ENCODE measurements around the gene USP2. TPM values are rescaled to one million over a fixed set of nuclear protein-coding genes. Genes with fewer than 3 reads are reported as not detected.

USP2 gene
- total and polyA plus RNA-seq, 2 of the 4 experiments (the other 2 are of a cell fraction): 0.18 to 0.79 TPM

GRCh38 chr11:119368121-119369034, 13.1 kb downstream of the USP2 start (continued):
- no peak for TF ChIP-seq BHLHE40 (IDR thresholded peaks at IDR 0.05; ENCODE audit: low read depth, low read length)
- TF ChIP-seq SMC3 (IDR thresholded peaks at IDR 0.05; ENCODE audit: low read depth, low read length): no peak

DNA sequence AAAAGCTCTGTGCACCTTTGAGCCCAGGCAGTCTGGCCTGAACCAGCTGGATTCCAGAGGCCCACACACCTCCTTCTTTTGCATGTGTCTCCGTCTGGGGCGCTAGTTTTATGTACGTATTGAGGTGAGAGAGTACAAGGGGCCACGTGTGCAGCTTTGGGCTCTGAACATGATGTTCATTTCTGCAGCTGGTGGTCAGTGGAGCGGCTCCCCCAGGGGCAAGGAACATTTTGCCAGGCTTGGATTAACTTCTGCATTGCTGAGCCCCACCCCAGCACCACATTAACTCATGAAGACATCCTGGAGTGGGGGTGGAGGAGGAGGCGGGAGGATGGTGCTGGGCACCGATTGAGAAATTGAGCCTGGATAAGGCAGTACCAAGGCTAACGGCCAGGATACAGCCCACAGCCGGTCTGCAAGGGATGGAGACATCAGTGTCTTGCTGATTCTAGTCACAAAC, 13.8 kb downstream of the USP2 start:
- Histone ChIP-seq H3K18ac (ENCODE audit: low read depth, low read length) (no peak overlapping the region), H2AK9ac (replicated peaks; ENCODE audit: low read depth, low read length, poor library complexity) (peak overlapping the region; percentile 3), H3K9ac (ENCODE audit: low read depth, low read length) (no peak overlapping the region), H4K5ac (ENCODE audit: low read depth, low read length) (no peak overlapping the region), H2AFZ (replicated peaks; ENCODE audit: low read length, poor library complexity) (peak overlapping the region; percentile 44), H2BK5ac (ENCODE audit: low read depth, low read length, poor library complexity, severe bottlenecking) (no peak overlapping the region), H3K4me3 (ENCODE audit: insufficient read depth, low read depth, low read length) (no peak overlapping the region), H4K20me1 (ENCODE audit: insufficient read depth, low read length) (no peaks in the 10 kb centered on the region; the same call in 1 of the 2 replicates), H2BK15ac (ENCODE audit: low read depth, low read length) (no peak overlapping the region), H3K9me3 (ENCODE audit: control insufficient read depth, insufficient read depth, low read length) (no peaks in the 10 kb centered on the region), H3K14ac (replicated peaks; ENCODE audit: low read depth, low read length) (no peak overlapping the region), H3K4me2 (ENCODE audit: low read depth, low read length) (no peak overlapping the region), H3K56ac (ENCODE audit: extremely low read depth, insufficient read depth, low read length) (no peak overlapping the region), H2BK20ac (ENCODE audit: low read depth, low read length) (0 out of 2 replicates have a peak overlapping the region, but pooled peaks have one; percentile 34), H3K79me1 (ENCODE audit: low read depth in 1 of 2, low read length in 2 of 2) (peaks cover 0 to 9% of the 10 kb centered on the region in 2 experiments; a peak in 1 of 4 replicates), H3K27ac (ENCODE audit: insufficient read depth, low read length) (no peak overlapping the region), H3K27me3 (ENCODE audit: control insufficient read depth, insufficient read depth, low read length) (no peaks in the 10 kb centered on the region), H3K9me1 (ENCODE audit: insufficient read depth, low read length) (peaks cover 25% of the 10 kb centered on the region), H3K36me3 (ENCODE audit: control insufficient read depth, insufficient read depth, low read length) (no peaks in the 10 kb centered on the region), H4K91ac (ENCODE audit: insufficient read depth, low read depth, low read length) (no peak overlapping the region), H4K8ac (ENCODE audit: low read depth in 2 of 2, low read length in 2 of 2) (no peak overlapping the region), H2BK120ac (ENCODE audit: low read depth, low read length) (no peak overlapping the region), H2AK5ac (ENCODE audit: low read depth, low read length) (peak overlapping the region; percentile 52), H3K23ac (ENCODE audit: low read depth, low read length) (no peak overlapping the region), H3K4ac (ENCODE audit: low read depth, low read length) (peak overlapping the region; percentile 27; the same call in 1 of the 2 replicates), H3K4me1 (ENCODE audit: control insufficient read depth, insufficient read depth, low read length) (peaks cover 20% of the 10 kb centered on the region)
- TF ChIP-seq MAZ (IDR thresholded peaks at IDR 0.05; ENCODE audit: borderline replicate concordance, low read depth, low read length) (no peak), POLR2A (IDR thresholded peaks at IDR 0.05; ENCODE audit: low read depth, low read length) (no peak), RAD21 (IDR thresholded peaks at IDR 0.05; ENCODE audit: low read length) (no peak), USF2 (IDR thresholded peaks at IDR 0.05; ENCODE audit: low read depth, low read length) (no peak), MAFK (IDR thresholded peaks at IDR 0.05; ENCODE audit: low read depth, low read length) (no peak), MXI1 (IDR thresholded peaks at IDR 0.05; ENCODE audit: borderline replicate concordance, low read depth, low read length) (no peak), ELK1 (IDR thresholded peaks at IDR 0.05; ENCODE audit: borderline replicate concordance, low read depth, low read length) (no peak), FOS (IDR thresholded peaks at IDR 0.05; ENCODE audit: low read depth, low read length) (no peak), SMC3 (IDR thresholded peaks at IDR 0.05; ENCODE audit: low read depth, low read length) (no peak), RFX5 (IDR thresholded peaks at IDR 0.05; ENCODE audit: low read depth, low read length) (no peak), CHD1 (IDR thresholded peaks at IDR 0.05; ENCODE audit: low read depth, low read length) (no peak), BHLHE40 (IDR thresholded peaks at IDR 0.05; ENCODE audit: low read depth, low read length) (no peak)
- intact Hi-C loops (cut with micrococcal nuclease): loop anchor here (10.0 kb wide), 1 partner anchor 357 kb away; the partner anchor contains the start of gene NECTIN1
- POLR2A ChIA-PET (ENCODE audit: unreplicated experiment): no interaction called here
- BruUV-seq (replicated peaks): no TSS peak
- no peak for DNase-seq
- 30% methylated on average over 2 of the region's 9 CpGs; no CpG with 5 or more reads in 1 of the 2 experiments for WGBS, 2 experiments (ENCODE audit: extremely low coverage in 2 of 2, insufficient read length in 1 of 2)
- in situ Hi-C loops (cut with MboI; ENCODE audit: low sequenced_read_pairs): loop anchor here (25.0 kb wide), 1 partner anchor 745 kb away; no protein-coding TSS in a partner anchor
- CTCF ChIA-PET: interaction anchor here (0.9 to 5.3 kb wide), 3 partner anchors 11 to 29 kb away, joined by 3 to 30 read pairs (median 7); partner anchors contain the start of gene USP2
- dilution Hi-C loops (cut with HindIII; ENCODE audit: low sequenced_read_pairs, unreplicated experiment): no loop called here
- no peak for ATAC-seq (ENCODE audit: low read depth)

All from IMR-90 (cell line).